Left renal pelvis (tissue), 4 donors: ENCODE measurements around the gene CALML4. TPM values are rescaled to one million over a fixed set of nuclear protein-coding genes. Genes with fewer than 3 reads are reported as not detected.
"Not testable (repeated sequence)": the region's sequence is repeated elsewhere in the genome, so short reads cannot be mapped to it uniquely, and the experiment has no call there.

ENCODE experiments used
- DNase-seq, 4 donors: peaks; one replicate each; pipeline ENCODE4 v3.0.0-alpha.2; 2013; ENCODE audit warnings: low read depth in 4 of 4, low spot score in 3 of 4
- polyA plus RNA-seq, 4 donors: library from polyadenylated mRNA; unstranded; fragments of 120-200 nt; gene quantifications; one replicate each; pipeline ENCODE4 v1.2.1, GENCODE V29; 2013; ENCODE audit not compliant: insufficient read length in 4 of 4

The CALML4 gene, protein sequence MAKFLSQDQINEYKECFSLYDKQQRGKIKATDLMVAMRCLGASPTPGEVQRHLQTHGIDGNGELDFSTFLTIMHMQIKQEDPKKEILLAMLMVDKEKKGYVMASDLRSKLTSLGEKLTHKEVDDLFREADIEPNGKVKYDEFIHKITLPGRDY
- 10 to 100 TPM; 12.8 to 40.6 (median 30.3) TPM for polyA plus RNA-seq

GRCh38 chr15:68204776-68205557 is at the start of gene CALML4:
Gene CALML4 (minus strand): TSS chr15:68205332. CDS start chr15:68205247, 85 bp downstream.
- DNase-seq, result peak in 3 of 4 donors; percentile 53 to 60 (median 59)

GRCh38 chr15:68252925-68253534 is 47.9 kb upstream of the CALML4 start:
- no peak for DNase-seq

DNA sequence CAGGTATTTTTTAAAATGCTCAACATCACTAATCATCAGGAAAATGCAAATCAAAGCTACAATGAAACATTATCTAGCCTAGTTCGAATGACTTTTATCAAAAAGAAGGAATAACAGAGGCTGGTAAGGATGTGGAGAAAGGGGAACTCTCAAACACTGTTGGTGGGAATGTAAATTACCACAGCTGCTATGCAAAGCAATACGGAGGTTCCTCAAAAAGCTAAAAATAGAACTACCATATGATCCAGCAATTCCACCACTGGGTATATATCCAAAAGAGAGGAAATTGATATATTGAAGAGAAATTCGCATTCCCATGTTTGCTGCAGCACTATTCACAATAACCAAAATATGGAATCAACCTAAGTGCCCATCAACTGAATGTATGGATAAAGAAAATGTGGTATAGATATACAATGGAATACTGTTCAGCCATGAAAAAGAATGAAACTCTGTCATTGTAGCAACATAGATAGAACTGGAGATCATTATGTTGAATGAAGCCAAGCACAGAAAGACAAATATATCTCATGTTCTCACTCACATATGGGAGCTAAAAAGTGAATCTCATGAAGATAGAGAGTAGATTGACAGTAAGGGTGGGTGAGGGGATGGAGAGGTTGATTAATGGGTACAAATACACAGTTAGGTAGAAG is 44.1 kb upstream of the CALML4 start:
- DNase-seq, result no peak

DNA sequence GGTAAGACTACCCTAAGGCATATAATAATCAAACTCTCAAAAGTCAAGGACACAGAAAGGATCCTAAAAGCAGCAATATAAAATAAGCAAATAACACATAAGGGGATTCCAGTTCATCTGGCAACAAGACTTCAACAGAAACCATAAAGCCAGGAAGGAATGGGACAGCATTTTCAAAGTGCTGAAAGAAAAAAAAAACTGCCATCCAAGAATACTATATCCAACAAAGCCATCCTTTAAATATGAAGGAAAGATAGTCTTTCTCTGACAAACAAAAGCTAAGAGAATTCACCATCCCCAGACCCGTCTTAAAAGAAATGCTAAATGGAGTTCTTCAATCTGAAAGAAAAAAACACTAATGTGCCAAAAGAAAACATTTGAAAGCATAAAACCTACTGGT is 39.1 kb upstream of the CALML4 start:
- DNase-seq, result no peak

- no peak for DNase-seq
These were observed 36.2 kb upstream of the CALML4 start for GRCh38 chr15:68241088-68241935.

DNA sequence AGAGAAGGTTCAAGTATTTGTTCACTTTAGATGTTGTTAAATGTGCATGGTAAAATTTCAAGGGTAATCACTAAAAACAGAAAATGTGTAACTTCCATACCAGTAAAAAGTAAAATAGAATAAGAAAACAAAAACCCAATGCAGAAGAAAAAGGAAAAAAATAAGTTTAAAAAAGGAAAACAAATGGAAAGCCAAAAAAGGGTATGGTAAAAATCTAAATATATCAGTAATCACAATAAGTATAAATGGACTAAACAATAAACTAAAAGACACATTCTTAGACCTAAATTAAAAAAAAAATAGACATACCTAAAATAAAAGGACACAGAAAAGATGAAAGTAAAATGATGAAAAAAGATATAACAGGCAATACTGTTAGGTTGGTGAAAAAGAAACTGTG is 33.9 kb upstream of the CALML4 start:
- no peak for DNase-seq

GRCh38 chr15:68235022-68235421 is 29.9 kb upstream of the CALML4 start:
- no peak for DNase-seq

GRCh38 chr15:68234520-68234919 is 29.4 kb upstream of the CALML4 start:
- DNase-seq, result not testable (repeated sequence)

DNA sequence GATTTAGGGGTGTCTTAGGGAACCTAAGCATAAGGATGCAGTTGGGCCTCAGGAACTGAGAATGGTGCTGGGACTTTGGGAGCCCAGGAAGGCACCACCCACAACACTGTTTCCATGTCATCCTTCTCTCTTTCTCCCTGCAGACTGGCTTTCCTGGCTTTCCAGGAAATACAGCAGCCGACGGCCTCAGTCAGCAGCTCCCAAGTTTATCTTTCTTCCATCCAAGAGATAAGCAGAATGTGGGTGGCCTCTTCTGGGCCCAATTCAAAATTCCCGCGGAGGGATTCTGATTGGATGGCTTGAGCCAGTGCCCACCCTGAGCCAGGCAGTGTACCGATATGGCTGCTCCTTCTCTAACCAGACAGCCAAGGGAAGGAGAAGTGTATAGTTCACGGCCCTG is 28.9 kb upstream of the CALML4 start:
- DNase-seq, result no peak

- no peak for DNase-seq
These were observed 27.8 kb upstream of the CALML4 start for GRCh38 chr15:68232937-68233336.

DNA sequence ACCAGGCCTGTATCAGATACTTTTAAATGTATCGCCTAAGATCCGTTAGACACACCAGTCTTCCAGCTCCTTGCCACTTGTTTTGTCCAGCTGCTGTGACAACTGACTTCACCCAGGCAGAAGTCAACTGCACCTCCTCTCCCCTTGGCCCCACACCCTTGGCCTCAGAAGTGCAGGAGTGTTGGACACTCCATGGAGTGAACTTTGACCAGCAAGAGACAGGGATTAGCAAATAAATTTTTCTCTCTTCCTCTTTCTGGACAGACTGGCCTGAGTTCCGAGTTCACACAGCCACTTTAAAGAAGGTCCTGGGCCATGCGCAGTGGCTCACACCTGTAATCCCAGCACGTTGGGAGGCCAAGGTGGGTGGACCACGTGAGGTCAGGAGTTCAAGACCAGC is 27.3 kb upstream of the CALML4 start:
- DNase-seq, result no peak

- no peak for DNase-seq
These were observed 26.1 kb upstream of the CALML4 start for GRCh38 chr15:68231102-68231818.

DNA sequence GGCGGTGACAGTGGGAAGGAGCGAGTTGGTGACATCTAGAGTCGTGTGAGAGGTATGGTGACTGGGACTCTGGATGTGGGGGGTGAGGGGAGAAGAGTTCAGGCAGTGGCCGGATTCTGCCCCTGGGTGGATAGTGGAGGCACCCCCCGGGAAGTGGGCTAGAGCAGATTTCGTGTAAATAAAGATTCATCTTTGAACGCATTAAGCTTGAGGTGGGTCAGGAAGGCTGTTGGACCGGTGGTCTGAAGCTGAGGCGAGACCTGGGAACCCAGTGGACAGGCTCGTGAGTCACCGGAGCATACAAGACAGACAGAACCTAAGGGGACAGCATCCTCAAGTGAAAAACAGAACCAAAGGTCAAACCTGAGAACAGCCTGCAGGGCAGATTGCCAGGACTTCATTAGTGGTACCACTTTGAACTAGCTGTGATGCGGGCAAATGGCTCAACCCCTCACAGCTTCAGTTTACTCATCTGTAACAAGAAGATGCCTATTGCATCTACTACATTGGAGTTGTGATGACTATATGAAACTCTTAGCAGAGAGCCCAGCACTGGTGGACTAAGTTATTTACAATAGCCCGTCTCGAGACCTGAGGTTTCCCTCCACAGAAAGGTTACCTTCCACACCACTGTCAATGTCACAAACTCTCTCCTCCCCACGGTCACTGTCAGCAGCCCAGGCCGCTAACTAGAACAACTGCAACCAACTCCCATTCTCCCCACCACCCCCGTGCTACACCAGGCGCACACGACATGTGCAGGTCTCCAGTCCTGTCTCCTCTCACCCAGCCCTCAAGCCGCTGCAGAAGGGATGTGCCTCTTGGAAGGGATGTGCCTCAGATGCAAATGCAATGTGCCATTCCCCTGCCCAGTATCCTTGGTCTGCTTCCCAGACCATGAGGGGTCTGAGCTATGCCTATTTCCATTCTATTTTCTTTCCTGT is 25.3 kb upstream of the CALML4 start:
- no peak for DNase-seq

DNA sequence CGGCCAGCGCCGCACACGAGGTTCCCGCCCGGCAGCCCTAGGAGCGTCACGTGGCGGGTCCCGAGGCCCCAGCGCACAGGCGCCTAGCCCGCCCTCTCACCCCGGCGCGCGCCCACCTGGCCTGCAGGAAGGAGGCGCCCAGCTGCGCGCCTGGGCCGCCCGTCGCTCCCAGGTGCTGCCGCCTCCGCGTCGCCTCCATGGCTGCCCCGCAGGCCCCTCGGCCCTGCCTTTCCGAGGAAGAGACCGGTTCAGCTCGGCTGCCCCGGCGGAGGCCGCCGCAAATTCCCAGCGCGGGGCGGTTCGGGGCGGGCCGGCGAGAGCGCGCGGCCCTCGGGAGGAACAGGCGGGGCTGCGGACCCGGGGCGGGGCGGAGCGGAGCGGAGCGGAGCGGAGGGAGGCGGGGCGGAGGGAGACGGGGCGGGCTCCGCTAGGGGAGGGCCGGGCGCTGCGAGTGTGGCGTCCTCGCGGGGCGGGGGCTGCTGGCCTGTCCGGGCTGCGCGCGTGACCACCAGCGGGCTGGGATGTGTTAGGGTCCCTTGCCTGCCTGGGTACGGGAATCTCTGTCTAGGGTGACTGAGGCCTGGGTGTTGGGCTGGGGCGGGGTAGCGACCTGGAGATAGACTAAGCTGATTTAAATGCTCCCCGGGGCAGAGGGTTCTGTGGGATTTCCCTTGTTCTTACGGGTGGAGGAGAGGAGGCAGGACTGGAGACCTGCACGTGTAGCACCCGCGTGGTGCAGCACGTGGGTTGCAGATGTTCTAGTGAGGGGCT is 24.4 kb upstream of the CALML4 start, which contains the start of gene CLN6:
CLN6 (minus strand) TSS at position 343 of the 771 bp plus-strand sequence; CDS start at position 199, 144 bp downstream.
- DNase-seq, result peak in 3 of 4 donors; percentile 61 to 73 (median 66)

DNA sequence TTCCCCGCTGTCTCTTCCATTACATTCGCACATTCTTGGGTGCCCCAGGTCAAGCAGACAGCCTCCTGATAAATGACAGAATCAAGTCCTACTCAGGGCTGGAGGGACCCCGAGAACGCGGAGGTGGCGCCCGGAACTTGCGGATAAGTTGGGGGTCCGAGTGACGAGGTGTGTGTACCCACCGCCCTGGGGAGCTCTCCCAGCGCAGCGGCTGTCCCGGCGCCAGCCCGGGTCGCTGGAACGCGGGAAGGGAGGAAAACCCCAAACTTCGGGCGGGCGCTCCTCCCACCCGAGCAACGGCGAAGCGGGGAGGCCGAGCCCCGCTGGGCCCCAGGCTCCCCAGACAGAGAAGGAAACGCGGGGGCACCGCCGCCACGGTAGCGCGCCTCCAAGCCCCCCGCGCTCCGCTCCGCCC is 23.8 kb upstream of the CALML4 start:
- DNase-seq, result no peak

GRCh38 chr15:68228143-68228970 is 23.2 kb upstream of the CALML4 start:
- no peak for DNase-seq

GRCh38 chr15:68227643-68228142 is 22.6 kb upstream of the CALML4 start:
- DNase-seq, result no peak
